Measurements from ENCODE around the gene ACOX3.
"Not testable (repeated sequence)": the region's sequence is repeated elsewhere in the genome, so short reads cannot be mapped to it uniquely, and the experiment has no call there.

The ACOX3 gene

GRCh38 chr4:8431553-8431952 is 9.0 kb downstream of the ACOX3 start:
- no peak for DNase-seq

- peak; percentile 79 for DNase-seq
Observed at GRCh38 chr4:8428288-8429097, 12.0 kb downstream of the ACOX3 start.

GRCh38 chr4:8427761-8428287 is 12.7 kb downstream of the ACOX3 start:
- DNase-seq, result peak; percentile 51

GRCh38 chr4:8427262-8427661 is 13.3 kb downstream of the ACOX3 start:
- DNase-seq, result no peak

- DNase-seq, result no peak
Observed at GRCh38 chr4:8422786-8423185, 17.7 kb downstream of the ACOX3 start.

- DNase-seq, result no peak
Observed at GRCh38 chr4:8422327-8422726, 18.2 kb downstream of the ACOX3 start.

GRCh38 chr4:8420151-8420550 is 20.4 kb downstream of the ACOX3 start:
- not testable (repeated sequence) for DNase-seq

- no peak for DNase-seq
Observed at GRCh38 chr4:8419222-8420041, 21.1 kb downstream of the ACOX3 start.

GRCh38 chr4:8417071-8417614 is 23.4 kb downstream of the ACOX3 start:
- DNase-seq, result no peak

GRCh38 chr4:8414377-8414776 is 26.1 kb downstream of the ACOX3 start:
- DNase-seq, result no peak

GRCh38 chr4:8412288-8412687 is 28.2 kb downstream of the ACOX3 start:
- no peak for DNase-seq

- no peak for DNase-seq
Observed at GRCh38 chr4:8411351-8412180, 29.0 kb downstream of the ACOX3 start.

- DNase-seq, result peak; percentile 39
Observed at GRCh38 chr4:8410641-8411271, 29.8 kb downstream of the ACOX3 start.

- DNase-seq, result no peak
Observed at GRCh38 chr4:8410066-8410625, 30.4 kb downstream of the ACOX3 start.

GRCh38 chr4:8409264-8410065 is 31.1 kb downstream of the ACOX3 start:
- DNase-seq, result no peak

- DNase-seq, result no peak
Observed at GRCh38 chr4:8407756-8408155, 32.8 kb downstream of the ACOX3 start.

GRCh38 chr4:8407316-8407715 is 33.2 kb downstream of the ACOX3 start:
- no peak for DNase-seq

- DNase-seq, result not testable (repeated sequence)
Observed at GRCh38 chr4:8406887-8407286, 33.6 kb downstream of the ACOX3 start.

GRCh38 chr4:8405516-8405875 is 35.0 kb downstream of the ACOX3 start:
- DNase-seq, result no peak

GRCh38 chr4:8404791-8405515 is 35.6 kb downstream of the ACOX3 start:
- no peak for DNase-seq
